PC-3 (cell line): ENCODE measurements around the gene C16orf74. TPM values are rescaled to one million over a fixed set of nuclear protein-coding genes. Genes with fewer than 3 reads are reported as not detected.

Experiments
- ATAC-seq: fragments of 200-7000 bp; cut with Tn5 transposase; 2 replicates; pipeline ENCODE4 v1.9.1; 2020; ENCODE audit warnings: mild to moderate bottlenecking, moderate library complexity
- BruUV-seq: library from RNA; stranded (reverse); fragments of 400-500 nt; replicated peaks from 2 replicates; lab custom pipeline; 2021; lab: Mats Ljungman, UMichigan
- CTCF ChIA-PET: fragments of 300-600 bp; sonication (Branson Sonifier 250); formaldehyde crosslinking; loops from one replicate; lab custom pipeline; 2022; ENCODE audit warnings: antibody characterized with exemption; lab: Charles Lee
- POLR2A ChIA-PET: fragments of 300-600 bp; sonication (Branson Sonifier 250); formaldehyde crosslinking; loops from one replicate; lab custom pipeline; 2022; ENCODE audit warnings: antibody characterized with exemption; ENCODE audit not compliant: unreplicated experiment; lab: Charles Lee
- DNase-seq: peaks from one replicate; pipeline ENCODE4 v3.0.0-alpha.2; 2015
- H2AFZ ChIP-seq: fragments of 300-600 bp; sonication (generic); 2 replicates; pipeline ENCODE4 v1.6.0; 2016; ENCODE audit warnings: antibody characterized with exemption, low read length
- H3F3A ChIP-seq: fragments of 300-600 bp; sonication (generic); one replicate; pipeline ENCODE4 v1.6.0; 2017; ENCODE audit warnings: antibody characterized with exemption, low read length, control low read depth, mild to moderate bottlenecking; ENCODE audit not compliant: unreplicated experiment
- H3K27ac ChIP-seq: fragments of 300-600 bp; sonication (generic); 2 replicates; pipeline ENCODE4 v1.5.1; 2016; ENCODE audit warnings: mild to moderate bottlenecking, low read length
- H3K27me3 ChIP-seq: fragments of 300-600 bp; sonication (generic); 2 replicates; pipeline ENCODE4 v1.6.1; 2016; ENCODE audit warnings: low read length, mixed read lengths
- H3K36me3 ChIP-seq: fragments of 300-600 bp; sonication (generic); 2 replicates; pipeline ENCODE4 v1.6.1; 2016; ENCODE audit warnings: low read depth, mixed run types, low read length, mixed read lengths
- H3K4me1 ChIP-seq: fragments of 300-600 bp; sonication (generic); 2 replicates; pipeline ENCODE4 v1.5.1; 2016; ENCODE audit warnings: low read length; ENCODE audit not compliant: insufficient read depth
- H3K4me2 ChIP-seq: fragments of 300-600 bp; sonication (generic); 2 replicates; pipeline ENCODE4 v1.6.0; 2016; ENCODE audit warnings: low read length
- H3K4me3 ChIP-seq: fragments of 300-600 bp; sonication (generic); 2 replicates; pipeline ENCODE4 v1.5.1; 2016; ENCODE audit warnings: mild to moderate bottlenecking, low read length, mixed read lengths
- H3K79me2 ChIP-seq: fragments of 300-600 bp; sonication (generic); 2 replicates; pipeline ENCODE4 v1.6.1; 2017; ENCODE audit warnings: low read length, mixed read lengths
- H3K9ac ChIP-seq: fragments of 300-600 bp; sonication (generic); 2 replicates; pipeline ENCODE4 v1.6.0; 2016; ENCODE audit warnings: mild to moderate bottlenecking, low read length
- H3K9me2 ChIP-seq: fragments of 300-600 bp; sonication (generic); replicated peaks from 2 replicates; pipeline ENCODE4 v1.6.1; 2016; ENCODE audit warnings: mixed run types, low read length, mixed read lengths
- H3K9me3 ChIP-seq: fragments of 300-600 bp; sonication (generic); 2 replicates; pipeline ENCODE4 v1.6.1; 2016; ENCODE audit warnings: low read length, mixed read lengths
- H4K20me1 ChIP-seq: fragments of 300-600 bp; sonication (generic); 2 replicates; pipeline ENCODE4 v1.6.1; 2016; ENCODE audit warnings: low read length, mixed read lengths
- EZH2 ChIP-seq: fragments of 300-600 bp; sonication (generic); IDR thresholded peaks from one replicate; pipeline ENCODE4 v1.6.1; 2017; ENCODE audit warnings: antibody characterized with exemption, mild to moderate bottlenecking, low read length; ENCODE audit not compliant: unreplicated experiment
- EZH2phosphoT487 ChIP-seq: fragments of 300-600 bp; sonication (generic); IDR thresholded peaks from 2 replicates; pipeline ENCODE4 v1.6.1; 2018; ENCODE audit warnings: mild to moderate bottlenecking, antibody characterized with exemption, low read length, borderline replicate concordance
- intact Hi-C: fragments of 100-400 bp; cut with micrococcal nuclease; formaldehyde crosslinking; loops from 2 replicates; pipeline ENCODE4 v1.9.0; 2023
- total RNA-seq: library from RNA; depleted of rRNA; stranded (reverse); fragments of >200 nt; gene quantifications from 2 replicates; pipeline ENCODE4 v1.2.3, GENCODE V29; 2014
- TF ChIP-seq, protein P1 (sequence below): fragments of 300-600 bp; sonication (generic); conservative IDR thresholded peaks from 2 replicates; pipeline ENCODE4 v1.5.1; 2017; ENCODE audit warnings: antibody characterized with exemption, low read depth, mild to moderate bottlenecking, low read length

Gene C16orf74
- total RNA-seq, 1 experiment from 2014 or later = 71.0 TPM

DNA sequence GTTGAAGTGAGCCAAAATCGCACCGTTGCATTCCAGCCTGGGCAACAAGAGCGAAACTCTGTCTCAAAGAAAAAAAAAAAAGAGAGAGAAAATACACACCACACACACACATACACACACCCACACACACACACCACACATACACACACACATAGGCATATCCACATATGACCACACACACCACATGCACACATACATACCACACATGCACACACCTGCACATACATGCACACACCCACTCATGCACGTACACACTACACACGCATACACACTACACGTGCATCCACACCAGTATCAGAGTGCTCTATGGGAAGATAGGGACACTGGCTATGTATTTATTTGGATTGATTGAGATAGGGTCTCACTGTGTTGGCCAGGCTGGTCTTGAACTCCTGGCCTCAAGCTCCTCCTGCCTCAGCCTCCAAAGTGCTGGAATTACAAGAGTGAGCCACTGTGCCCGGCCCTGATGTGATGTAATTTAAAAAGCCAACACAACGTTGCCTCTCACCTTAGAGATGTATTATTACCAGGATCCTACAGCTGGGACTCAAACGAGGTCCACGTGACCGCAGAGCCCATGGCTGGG lies 44.4 kb downstream of the C16orf74 start:
- no peaks in the 10 kb centered on the region for H3K9me3 ChIP-seq
- no peak overlapping the region for H3K9ac ChIP-seq
- no peak overlapping the region for H3K4me3 ChIP-seq
- intact Hi-C loops = no loop called here
- ChIA-PET CTCF (no interaction called here), POLR2A (no interaction called here)
- no peaks in the 10 kb centered on the region for H3K79me2 ChIP-seq
- no peaks in the 10 kb centered on the region for H3F3A ChIP-seq
- no peaks in the 10 kb centered on the region for H3K27me3 ChIP-seq
- TF ChIP-seq EZH2phosphoT487 (no peak), EZH2 (no peak)
- TF ChIP-seq, protein P1, sequence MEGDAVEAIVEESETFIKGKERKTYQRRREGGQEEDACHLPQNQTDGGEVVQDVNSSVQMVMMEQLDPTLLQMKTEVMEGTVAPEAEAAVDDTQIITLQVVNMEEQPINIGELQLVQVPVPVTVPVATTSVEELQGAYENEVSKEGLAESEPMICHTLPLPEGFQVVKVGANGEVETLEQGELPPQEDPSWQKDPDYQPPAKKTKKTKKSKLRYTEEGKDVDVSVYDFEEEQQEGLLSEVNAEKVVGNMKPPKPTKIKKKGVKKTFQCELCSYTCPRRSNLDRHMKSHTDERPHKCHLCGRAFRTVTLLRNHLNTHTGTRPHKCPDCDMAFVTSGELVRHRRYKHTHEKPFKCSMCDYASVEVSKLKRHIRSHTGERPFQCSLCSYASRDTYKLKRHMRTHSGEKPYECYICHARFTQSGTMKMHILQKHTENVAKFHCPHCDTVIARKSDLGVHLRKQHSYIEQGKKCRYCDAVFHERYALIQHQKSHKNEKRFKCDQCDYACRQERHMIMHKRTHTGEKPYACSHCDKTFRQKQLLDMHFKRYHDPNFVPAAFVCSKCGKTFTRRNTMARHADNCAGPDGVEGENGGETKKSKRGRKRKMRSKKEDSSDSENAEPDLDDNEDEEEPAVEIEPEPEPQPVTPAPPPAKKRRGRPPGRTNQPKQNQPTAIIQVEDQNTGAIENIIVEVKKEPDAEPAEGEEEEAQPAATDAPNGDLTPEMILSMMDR = no peak
- H2AFZ ChIP-seq = no peak overlapping the region
- no peak for ATAC-seq
- H3K9me2 ChIP-seq = no peaks in the 10 kb centered on the region
- DNase-seq = no peak
- no peak overlapping the region for H3K4me2 ChIP-seq
- no peak overlapping the region for H3K27ac ChIP-seq
- no peaks in the 10 kb centered on the region for H3K4me1 ChIP-seq
- no peaks in the 10 kb centered on the region for H4K20me1 ChIP-seq
- no TSS peak for BruUV-seq
- no peaks in the 10 kb centered on the region for H3K36me3 ChIP-seq

DNA sequence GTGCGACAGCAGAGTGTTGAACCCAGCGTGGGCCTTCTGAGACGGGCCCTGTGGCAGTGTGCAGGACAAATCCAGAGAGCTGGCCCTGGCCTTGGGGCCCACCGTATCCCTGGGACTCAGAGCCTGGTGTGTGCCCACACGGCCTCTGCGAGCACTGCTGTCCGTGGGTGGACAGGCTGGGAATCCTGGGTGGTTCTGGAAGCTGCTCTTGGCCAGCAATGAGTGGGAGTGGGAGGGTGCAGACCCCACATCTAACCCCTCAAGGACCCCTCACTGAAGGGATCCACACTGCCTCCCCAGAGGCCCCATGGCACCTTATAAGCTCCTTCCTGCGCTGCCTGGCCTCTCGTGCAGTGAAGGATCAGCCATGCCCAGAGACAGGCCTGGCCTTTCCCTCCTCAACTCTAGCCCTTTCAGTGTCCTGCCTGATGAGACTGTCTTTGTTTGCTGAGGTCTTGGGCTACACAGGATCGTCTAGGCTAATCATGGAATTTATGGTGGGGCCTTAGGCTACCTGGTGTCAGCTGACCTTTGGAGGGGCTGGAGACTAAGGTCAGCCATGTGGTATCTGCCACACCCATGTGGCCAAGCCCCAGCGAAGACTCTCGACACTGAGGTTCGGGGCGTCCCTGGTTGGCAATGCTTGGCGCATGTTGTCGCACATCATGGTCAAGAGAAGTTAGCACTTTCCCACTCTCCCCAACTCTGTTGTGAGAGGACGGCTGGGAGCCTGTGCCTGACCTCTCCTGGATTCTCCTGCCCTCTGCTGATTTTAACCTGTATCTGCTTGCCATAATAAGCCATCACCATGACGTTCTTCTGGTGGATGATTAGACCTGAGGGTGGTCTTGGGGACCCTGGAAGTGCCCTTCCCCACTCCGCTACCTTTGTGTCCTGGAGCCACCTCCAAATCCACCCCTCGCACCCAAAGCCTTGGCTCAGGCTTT lies 45.7 kb downstream of the C16orf74 start:
- intact Hi-C loops = no loop called here
- no peak overlapping the region for H3K27ac ChIP-seq
- H4K20me1 ChIP-seq = no peaks in the 10 kb centered on the region
- no peaks in the 10 kb centered on the region for H3F3A ChIP-seq
- H3K36me3 ChIP-seq = no peaks in the 10 kb centered on the region
- H3K9me3 ChIP-seq = no peaks in the 10 kb centered on the region
- ChIA-PET CTCF (no interaction called here), POLR2A (no interaction called here)
- no peak for DNase-seq
- no peaks in the 10 kb centered on the region for H3K27me3 ChIP-seq
- no peak overlapping the region for H3K9ac ChIP-seq
- no peak for ATAC-seq
- H3K4me1 ChIP-seq = no peaks in the 10 kb centered on the region
- no peak overlapping the region for H3K4me3 ChIP-seq
- no peaks in the 10 kb centered on the region for H3K9me2 ChIP-seq
- TF ChIP-seq EZH2phosphoT487 (no peak), EZH2 (no peak)
- TF ChIP-seq, protein P1 = no peak
- no peak overlapping the region for H3K4me2 ChIP-seq
- no TSS peak for BruUV-seq
- no peaks in the 10 kb centered on the region for H3K79me2 ChIP-seq
- no peak overlapping the region for H2AFZ ChIP-seq

DNA sequence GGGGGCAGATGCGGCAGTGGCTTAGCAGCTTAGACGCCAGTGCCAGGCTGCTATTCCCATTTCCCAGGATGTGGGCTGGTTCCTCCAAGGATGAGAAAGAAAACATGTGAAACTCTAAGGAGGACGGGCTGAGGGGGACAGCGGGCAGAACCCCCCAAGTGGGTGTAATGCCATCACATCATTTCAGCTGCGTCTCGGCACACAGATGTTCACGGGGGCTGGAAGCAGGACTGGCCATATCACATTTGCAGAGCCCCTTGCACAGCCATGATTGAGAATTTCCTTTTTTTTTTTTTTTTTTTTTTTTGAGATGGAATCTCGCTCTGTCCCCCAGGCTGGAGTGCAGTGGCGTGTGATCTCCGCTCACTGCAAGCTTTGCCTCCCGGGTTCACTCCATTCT lies 46.9 kb downstream of the C16orf74 start:
- Histone ChIP-seq H3K27ac (no peak overlapping the region), H2AFZ (no peak overlapping the region), H3K4me3 (no peak overlapping the region), H3K9me2 (no peaks in the 10 kb centered on the region), H3K9me3 (no peaks in the 10 kb centered on the region), H3K9ac (no peak overlapping the region), H3K4me1 (no peaks in the 10 kb centered on the region), H3K4me2 (no peak overlapping the region), H3K36me3 (no peaks in the 10 kb centered on the region), H3F3A (no peaks in the 10 kb centered on the region), H3K79me2 (no peaks in the 10 kb centered on the region), H4K20me1 (no peaks in the 10 kb centered on the region), H3K27me3 (no peaks in the 10 kb centered on the region)
- ATAC-seq (no peak), DNase-seq (no peak)
- POLR2A ChIA-PET = no interaction called here
- CTCF ChIA-PET = no interaction called here
- intact Hi-C loops = no loop called here
- no TSS peak for BruUV-seq
- no peak for TF ChIP-seq EZH2phosphoT487
- TF ChIP-seq EZH2 = no peak
- TF ChIP-seq, protein P1 = no peak
